HL-60/S4 (cell line): ENCODE results near the gene MYBBP1A.

Experiments
- in situ Hi-C: fragments of 300-500 bp; cut with MboI; formaldehyde crosslinking; loops from 2 replicates; pipeline ENCODE4 v1.14.3; 2022; ENCODE audit warnings: low sequenced_read_pairs

The MYBBP1A gene

DNA sequence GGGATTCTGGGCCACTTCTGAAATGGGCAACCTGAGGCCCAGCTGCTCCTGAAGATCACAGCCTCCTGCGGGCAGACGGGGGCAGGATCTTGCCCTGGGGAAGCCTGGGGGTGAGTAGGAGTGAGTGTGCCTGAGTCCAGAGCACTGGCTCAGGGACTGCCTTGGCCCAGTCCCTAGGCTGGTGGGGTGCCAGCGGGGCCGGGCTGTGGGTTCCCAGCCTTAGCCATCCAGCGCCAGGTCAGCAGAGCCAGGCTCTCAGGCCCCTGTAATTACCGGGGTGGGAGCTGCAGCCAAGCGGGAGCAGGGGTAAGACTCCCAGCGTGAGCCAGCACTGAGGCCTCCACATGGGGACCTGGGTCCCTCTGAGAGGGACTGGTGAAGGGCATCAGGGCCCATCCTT is 48.3 kb downstream of the MYBBP1A start:
- in situ Hi-C loops, result no loop called here

DNA sequence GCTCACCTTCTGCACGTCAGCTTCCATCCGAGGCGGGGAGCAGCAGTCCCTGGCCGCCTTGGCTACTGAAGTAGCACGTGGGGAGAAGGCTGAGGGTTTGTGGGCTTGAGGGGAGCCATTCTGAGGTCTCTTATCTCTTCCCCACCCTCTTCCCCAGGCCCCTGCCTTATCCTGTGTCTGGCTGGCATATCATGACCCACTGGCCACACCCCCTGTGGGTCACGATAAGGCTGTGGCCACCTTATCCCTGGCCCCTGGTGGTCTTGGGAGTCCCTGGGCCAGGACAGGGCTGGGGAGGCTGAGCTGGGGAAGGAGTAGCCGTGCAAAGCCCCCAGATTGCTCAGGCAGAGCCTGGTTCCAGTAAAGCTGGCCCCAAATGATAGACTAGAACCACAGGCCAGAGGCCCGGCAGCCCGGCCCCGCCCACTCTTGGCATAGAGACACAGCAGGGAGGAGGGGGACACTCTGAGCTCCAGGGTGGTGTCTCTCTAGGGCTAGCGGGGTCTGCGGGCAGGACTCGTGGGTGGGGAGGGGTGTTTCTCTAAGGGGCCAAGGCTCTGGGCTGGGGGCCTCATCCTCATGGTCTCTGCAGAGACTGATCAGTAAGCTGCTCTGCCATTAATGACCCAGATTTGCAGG is 48.9 kb downstream of the MYBBP1A start:
- in situ Hi-C loops, result no loop called here

DNA sequence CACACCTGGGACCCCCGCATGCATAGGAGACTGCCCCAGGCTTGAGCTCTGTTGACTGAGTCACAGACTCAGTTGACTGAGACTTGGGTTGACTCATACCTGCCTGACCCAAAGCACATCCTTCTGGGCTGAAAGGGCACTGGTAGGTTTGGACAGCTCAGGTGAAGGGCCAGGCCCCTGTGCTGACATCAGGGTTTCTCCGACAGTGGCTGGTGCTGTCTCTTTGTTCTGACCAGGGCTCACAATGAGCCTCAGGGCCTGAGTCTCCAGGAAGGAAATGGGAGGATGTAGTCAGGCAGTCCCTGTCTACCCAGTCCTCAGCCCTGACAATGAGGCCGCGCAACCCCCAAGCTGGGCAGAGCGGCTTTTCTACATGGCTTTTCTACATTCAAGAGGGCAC is 50.0 kb downstream of the MYBBP1A start:
- in situ Hi-C loops, result no loop called here

DNA sequence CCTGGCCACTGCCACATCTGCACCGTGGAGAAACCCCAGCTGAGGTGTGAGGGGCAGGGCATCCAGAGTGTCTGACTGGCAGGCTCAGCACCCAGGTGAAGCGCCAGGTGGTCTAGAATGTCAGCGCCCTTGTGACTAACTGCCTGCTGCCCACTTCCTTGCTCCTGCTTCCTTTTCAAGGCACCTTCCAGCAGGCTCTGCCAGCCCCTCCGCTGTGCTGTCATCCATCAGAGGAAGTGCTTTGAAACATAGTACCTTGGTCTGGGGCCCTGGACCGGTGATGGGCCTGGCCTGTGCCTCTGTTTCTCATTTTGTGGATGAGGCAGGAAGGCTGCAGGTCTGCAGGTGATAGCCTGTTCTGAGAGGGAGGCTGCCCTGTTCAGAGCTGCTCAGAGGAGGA is 51.0 kb downstream of the MYBBP1A start:
- in situ Hi-C loops, result no loop called here

DNA sequence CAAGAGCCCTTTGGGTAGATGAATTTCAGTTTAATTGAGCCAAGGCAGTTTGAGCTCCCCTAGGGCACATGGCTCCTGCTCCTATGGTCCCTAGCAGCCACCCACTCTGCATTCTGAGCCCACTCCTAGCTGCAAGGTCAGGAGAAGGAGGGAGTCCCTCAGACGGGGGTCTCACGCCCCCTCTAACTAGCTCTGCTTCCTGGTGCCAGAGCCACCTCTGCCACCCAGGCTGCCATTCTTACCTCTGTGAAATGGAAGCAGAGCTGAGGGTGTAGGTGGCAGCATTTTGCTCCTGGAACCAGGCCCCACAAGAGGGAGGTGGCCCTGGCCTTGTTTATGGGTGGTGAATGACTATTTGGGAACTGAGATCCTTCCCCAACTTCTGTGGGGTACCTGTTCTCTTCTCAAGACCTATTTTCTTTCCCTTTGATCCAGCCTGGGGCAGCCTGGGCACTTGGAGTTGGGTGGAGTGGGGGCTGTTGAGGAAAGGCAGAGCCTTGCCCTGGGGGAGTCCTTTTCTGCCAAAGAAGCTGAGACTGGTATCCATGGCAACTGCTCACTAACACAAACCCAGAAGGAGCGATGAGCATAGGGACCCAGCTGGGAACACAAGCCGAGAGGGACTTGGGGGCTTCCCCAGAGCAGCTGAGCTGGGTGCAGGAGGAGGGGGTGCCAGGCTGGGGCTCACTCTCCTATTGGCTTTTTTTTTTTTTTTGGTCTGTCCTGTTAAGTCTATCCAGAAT is 51.7 kb downstream of the MYBBP1A start:
- in situ Hi-C loops, result no loop called here

DNA sequence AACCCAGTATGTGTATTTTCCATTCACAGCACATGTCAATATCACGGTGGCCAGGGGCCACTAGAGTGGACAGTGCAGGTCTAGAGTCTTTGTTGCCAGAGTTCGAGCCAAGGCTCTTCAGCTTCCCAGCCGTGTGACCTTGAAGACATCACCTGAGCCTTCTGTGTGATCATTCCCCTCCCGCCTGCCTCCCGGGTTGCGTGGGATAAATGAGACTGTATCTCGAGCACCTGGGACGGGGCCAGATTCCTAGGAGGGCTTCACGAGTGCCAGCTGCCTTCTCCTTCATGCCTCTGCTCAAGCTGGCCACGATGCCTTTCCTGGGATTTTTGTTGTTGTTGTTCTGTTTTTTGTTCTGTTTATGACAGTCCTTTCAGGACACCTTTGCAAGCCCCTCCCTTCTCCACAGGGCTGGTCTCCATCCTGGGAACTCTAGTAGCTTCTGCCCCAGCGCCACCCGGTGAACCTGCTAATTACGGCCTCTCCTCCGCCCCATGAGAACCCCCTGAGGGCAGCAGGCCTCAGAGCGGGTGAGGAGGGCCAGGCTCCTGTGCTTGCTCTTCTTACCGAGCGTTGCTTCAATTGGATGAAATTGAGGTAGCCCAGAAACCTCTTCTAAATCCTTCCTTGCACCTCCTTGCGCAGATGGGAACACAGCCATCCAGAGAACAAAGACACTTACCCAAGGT is 52.6 kb downstream of the MYBBP1A start:
- in situ Hi-C loops, result no loop called here

DNA sequence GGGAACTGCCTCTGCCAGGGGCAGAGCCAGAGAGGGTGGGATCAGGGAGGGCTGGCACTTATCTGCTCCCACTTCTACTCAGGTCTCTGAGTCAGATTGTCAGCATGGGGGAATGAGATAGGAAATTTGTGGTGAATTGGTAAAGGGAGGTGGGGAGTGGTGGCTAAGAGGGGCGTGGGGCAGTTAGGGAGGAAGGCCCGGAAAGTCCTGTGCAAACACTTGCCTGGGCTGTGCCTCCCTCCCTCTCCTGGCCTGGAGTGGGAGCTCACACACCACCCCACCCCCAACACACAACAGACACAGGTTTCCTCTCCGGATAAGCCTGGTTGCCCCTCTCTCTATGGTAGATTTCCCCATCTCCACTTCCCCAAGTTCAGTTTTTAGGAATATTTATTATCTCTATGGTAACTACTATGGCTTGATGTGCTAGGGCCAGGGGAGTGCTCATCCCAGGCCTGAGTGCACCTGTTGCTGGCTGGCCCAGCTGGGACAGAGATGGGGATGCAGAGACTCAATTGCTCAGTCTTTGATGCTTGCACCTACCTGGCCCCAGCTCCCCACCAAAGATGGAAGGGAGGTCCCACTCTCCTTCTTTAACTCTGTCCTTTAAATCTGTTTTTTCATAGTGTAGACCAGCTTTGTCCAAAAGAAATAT is 53.8 kb downstream of the MYBBP1A start:
- in situ Hi-C loops, result no loop called here

DNA sequence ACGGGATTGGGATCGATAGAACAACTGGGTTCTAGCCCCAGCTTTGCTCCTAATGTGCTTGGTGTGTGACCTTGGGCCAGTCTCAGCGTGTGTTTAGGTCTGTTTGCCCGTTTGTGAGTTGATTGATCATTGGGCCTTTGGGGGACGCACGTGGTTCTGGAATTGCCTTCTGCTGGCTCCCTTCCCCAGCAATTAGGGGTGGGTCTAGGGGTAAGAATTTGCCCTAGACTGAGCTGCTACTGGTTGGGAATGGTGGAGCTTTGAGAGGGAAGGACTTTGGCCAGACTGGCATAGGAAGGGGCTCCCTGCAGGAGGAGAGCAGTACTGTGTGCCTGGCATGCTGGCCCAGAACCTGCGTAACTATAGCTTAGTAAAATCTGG is 55.0 kb downstream of the MYBBP1A start:
- in situ Hi-C loops, result no loop called here

DNA sequence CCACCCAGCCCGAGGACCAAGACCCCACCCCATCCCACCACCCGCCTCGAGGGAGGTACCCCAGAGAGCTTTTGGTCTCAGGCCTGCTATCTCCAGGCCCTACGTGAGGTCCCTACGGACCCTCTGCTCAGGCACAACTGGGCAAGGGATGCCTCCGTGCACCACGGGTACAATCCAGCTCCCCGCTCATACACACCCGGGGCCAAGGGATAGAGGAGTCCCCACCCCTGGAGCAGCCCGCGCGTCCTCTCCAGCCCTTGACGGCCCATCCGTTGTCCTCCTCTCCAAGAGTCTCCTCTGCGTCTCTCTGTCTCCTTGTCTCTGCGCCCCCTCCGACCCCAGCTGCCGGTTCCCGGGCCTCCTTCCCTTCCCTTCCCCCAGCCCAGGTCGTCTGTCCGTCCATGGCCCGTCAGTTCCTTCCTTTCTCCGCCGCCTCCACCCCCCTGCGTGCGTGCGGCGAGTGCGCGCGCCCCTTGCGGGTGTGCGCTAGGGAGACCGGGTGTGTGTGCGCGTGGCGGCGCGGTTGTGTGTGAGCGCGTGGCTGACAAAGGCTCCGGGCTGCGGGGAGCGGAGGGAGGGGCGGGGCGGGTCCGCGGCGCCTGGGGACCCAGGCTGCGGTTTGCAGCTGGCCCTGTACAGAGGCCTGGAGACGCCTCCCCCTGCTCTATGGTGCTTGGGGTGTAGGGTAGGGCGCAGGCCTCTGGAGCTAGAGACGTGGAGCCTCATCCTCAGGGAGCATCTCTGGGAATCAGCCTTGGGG is 55.6 kb downstream of the MYBBP1A start:
- in situ Hi-C loops, result no loop called here

DNA sequence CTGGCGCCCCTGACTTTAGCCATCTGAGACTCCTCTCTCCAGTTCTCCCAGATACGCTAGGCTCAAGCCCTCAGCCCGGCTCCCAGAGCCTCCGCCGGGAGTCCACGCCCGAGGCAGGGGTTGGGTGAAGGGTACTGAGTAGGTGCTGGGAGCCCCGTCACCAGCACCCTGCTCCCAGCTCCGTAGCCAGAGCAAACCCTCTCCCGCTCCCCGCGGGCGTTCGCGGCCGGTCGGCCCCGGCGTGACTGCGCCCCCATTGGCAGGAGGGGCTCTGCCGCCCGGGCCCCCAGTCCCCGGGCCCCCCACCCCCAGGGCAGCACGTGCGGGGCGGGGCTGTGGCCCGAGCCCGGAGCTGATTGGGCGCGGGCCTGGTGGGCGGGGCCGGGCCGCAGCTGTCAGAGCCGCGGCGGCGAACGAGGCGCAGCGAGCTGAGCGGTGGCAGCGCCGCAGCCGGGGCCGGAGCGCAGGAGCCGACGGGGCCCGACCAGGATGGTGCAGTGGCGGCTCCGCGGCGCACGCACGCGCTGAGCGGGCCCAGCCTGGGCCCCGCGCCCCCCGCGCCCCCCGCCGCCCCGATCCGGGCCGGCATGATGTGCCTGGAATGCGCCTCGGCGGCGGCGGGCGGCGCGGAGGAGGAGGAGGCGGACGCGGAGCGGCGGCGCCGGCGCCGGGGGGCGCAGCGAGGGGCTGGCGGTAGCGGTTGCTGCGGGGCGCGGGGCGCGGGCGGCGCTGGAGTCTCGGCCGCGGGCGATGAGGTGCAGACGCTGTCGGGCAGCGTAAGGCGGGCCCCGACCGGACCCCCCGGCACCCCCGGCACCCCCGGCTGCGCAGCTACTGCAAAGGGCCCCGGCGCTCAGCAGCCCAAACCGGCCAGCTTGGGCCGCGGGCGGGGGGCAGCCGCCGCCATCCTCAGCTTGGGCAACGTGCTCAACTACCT is 56.5 kb downstream of the MYBBP1A start, which contains the start of gene SPNS2:
SPNS2 (plus strand) TSS at position 421 of the 937 bp plus-strand sequence; CDS start at position 588, 167 bp downstream.
- in situ Hi-C loops, result no loop called here

DNA sequence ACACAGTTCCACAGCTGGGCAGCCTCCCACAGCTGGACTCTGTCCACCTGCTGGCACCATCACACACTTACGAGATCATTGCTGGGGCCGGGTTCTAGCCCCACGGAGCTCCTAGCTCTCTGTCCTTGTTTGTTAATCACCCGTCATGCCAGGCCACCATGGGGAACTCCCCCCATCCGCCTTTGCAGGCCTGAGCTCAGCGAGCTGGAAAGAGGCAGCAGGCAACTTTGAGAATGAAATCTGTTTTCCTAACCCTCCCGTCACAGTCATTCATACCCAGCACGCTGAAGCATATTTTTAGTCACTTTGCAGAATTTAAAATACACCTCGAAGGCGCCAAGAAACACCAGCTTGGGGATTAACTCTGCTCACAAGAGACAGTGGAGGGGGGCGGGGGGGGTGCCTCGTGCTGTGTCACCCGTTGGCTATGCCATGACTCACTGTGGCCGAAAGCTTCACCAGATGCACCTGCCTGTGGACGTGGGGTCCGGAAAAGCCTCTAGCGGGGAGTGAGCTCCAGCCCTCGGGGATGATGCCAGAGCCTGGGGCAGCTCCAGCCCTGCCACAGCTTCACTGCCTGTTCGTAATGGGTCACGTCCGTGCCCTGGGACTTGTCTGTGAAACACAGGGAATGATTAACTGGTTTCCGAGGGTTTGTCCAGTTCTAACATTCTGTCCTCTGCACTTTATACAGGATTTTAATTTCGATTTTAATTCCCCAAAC is 57.9 kb downstream of the MYBBP1A start:
- in situ Hi-C loops, result no loop called here

DNA sequence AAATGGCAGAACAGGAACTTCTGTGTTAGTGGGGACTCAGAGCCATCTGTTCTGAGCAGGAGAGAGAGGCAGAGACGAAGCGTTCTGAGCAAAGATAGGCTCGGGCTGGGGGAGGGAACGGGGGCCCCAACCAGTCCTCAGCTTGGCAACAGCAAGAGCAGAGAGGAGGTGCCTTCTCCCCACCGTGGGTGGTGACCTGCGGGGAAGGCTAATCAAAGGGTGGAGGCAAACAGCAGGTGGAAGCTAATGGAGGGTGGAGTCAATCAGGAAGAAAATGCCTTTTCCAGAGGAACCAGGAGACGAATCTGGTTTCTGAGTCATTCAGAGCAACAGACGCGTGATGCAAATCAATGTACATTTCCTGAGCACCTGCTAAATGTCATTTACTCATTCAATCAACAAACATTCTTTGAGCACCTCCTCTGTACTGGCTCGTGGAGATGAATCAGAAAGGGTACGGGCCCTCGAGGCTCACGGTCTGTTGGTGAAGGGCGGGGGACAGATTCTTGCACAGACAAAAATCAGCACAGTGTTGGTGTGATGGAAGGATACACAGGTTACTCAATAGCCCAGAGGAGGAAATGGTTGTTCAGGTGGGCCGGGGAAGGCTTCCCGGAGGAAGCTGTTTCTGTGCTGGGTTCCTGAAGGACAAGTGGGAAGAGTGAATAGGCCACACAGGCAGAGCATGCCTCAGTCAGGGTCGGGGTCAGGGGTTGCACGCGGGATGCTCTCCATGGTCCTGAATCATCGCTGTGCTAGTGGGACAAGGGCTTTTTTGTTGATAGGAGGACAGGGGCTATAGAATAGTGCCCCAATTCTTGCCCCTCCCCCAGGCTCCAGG is 62.2 kb downstream of the MYBBP1A start:
- in situ Hi-C loops, result no loop called here

DNA sequence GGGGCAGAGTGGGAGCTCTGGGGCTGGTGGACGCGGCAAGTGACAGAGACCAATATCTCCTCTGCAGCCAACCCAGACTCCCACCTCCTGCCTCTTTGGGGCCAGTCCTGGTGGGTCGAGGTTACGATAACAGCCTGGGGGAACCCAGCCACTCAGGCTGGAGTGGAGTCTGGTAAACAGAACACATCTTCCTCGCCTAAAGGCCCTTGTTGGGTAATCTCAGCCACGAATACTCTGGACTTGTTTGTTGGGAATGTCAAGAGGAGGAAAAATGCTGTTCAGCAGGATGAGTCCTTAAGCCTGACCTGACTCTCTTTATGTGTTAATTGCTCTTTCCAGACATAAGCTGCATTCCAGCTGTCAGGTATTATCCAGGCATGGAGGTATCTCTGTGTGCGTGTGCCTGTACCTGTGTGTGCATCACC is 64.5 kb downstream of the MYBBP1A start:
- in situ Hi-C loops, result no loop called here

DNA sequence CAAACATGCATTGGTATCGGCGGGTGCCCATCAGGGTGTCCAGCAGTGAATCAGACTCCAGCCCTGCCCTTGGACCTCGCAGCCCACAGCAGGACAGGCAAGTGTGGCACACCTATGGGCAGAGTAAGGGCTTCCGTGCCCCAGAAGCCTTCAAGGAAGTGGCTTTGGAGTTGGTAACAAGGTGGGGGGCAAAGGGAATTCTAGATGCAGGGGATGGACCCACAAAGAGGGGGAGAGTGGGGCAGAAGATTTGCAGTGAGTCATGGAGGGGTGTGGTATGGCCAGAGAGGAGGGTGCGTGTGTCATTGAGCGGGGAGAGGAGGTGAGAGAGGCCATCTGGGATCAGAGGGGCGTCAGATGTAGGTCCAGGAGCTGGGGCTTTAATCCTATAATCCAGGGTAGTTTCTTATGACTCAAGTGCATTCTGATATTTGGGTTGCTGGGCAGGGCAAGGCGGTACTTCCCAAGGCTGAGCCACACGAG is 65.0 kb downstream of the MYBBP1A start:
- in situ Hi-C loops, result no loop called here

DNA sequence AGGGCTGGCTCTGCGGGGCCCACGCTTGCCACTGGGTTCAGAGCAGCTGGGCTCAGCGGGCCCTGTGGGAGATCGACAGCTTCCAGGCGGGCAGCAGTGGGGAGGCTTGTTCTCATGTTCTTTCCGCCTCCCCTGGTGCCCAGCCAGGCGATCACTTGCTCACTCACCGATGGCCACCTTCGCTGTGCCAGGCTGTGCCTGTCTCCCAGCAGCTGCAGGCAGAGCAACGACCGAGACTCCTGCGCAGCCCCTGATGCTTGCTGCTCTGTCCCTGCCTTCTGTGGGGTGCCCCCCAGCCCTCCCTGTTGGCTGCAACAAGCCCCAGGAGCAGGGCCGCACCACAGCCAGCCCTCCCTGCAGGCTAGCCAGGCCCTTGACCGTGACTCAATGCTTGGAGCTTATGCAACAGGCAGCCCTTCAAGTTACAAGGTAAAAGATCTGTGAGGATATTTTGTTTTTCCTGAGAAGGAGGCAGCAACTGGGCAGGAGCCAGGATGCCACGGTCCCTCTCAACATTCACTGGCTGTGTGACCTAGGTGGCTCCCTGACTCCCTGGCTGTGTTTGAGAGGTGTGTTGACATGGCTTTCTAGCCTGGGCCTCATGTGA is 66.1 kb downstream of the MYBBP1A start:
- in situ Hi-C loops, result no loop called here
